Measurements from ENCODE around the gene ZSWIM6.

Gene ZSWIM6

DNA sequence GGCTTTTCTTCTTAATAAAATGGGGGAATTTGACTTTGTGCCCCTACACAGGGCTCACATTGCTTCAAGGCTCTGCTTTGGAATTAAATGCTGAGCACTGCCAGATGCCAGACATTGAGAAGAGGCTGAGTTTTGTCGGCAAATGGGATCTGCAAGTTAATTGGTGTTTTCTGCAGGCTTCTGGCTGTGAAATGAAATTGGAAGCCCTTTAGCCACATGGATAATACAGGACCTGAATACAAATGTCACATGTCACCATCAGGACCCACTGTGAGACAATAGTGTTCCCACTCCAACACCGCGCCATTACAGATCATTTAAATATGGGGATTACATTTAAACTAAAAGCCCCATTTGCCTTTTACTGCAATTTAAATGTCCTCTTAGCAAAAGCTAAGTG is 164.4 kb downstream of the ZSWIM6 start:
- no peak for TF ChIP-seq CTBP1 (IDR thresholded peaks at IDR 0.05; ENCODE audit: borderline replicate concordance)
- no peak for TF ChIP-seq FOXA1 (IDR thresholded peaks at IDR 0.05)
- TF ChIP-seq BHLHE40 (IDR thresholded peaks at IDR 0.05; ENCODE audit: borderline replicate concordance) = no peak
- no peak for TF ChIP-seq HDGF (IDR thresholded peaks at IDR 0.05; ENCODE audit: borderline replicate concordance)
- TF ChIP-seq SUZ12 (IDR thresholded peaks at IDR 0.05) = no peak
- no peak for TF ChIP-seq ZNF384 (IDR thresholded peaks at IDR 0.05)
- no peak for TF ChIP-seq NFRKB (IDR thresholded peaks at IDR 0.05)
- ChIA-PET POLR2A (no interaction called here), CTCF (no interaction called here)
- DNase-seq (ENCODE audit: extremely low spot score) = no peak

DNA sequence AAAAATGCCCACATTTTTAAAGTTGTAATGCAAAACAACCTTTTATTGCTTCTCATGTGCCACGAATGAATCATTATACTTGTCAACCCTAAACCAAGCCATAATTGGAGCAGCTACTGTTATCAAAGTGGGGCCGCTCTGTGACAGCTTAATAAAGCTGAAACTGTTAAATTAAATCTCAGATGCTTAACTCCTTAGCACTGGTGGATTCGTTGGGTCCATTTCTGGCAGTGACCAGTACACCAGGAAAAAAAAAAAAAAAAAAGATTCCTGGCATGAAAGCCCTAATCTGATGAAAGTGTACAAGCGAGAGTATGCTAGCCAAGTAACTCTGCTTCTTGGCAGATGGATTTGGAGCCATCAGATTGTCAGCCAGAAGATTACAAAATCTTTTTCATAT is 164.8 kb downstream of the ZSWIM6 start:
- POLR2A ChIA-PET = no interaction called here
- TF ChIP-seq PKNOX1 (IDR thresholded peaks at IDR 0.05) = peak; percentile 20; the same call in 1 of the 2 replicates
- no peak for TF ChIP-seq SP1 (IDR thresholded peaks at IDR 0.05)
- CTCF ChIA-PET = no interaction called here
- no peak for DNase-seq (ENCODE audit: extremely low spot score)

DNA sequence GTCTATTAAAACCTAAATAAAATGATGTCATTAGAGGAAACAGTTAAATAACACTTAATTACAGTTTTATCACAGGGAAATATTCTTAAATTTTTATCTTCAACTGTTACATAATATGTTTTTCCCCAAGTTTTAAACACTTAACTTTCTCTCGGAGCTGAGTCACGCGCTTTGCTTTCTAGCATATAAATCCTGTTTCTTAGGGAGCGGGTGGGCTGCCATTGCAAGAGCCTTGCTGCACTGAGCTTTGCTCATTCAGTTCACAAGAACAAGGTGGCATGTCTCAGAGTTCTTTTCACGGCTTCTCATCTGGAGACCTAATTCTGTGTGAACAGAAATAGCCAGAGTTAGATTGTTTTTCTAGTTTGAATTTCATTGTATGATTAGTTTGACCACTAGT is 166.1 kb downstream of the ZSWIM6 start:
- POLR2A ChIA-PET = no interaction called here

DNA sequence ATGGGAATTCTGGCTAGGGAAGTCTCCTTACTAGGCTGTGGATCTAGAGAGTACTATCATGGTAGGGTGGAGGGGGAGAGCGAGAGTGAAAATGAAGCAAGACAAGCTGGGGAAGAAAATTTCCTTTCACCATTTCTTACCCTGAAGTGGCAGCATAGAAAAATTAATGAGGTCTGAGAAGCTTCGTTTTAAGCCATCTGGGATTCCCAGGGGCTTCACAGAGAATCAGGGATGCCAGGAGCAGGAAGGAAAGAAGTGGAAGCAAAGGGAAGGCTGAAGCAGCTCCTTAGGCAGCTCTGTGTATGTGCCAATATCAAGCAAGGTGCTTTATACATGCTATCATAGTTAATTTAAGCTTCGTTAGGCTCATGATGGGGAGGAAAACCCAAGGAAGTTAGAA is 169.9 kb downstream of the ZSWIM6 start:
- CTCF ChIA-PET = no interaction called here

More for the DNA sequence above, 166.1 kb downstream of the ZSWIM6 start:
- CTCF ChIA-PET = no interaction called here
- DNase-seq (ENCODE audit: extremely low spot score) = no peak
- TF ChIP-seq BHLHE40 (IDR thresholded peaks at IDR 0.05; ENCODE audit: borderline replicate concordance) (no peak), ARNT (IDR thresholded peaks at IDR 0.05) (no peak), FOXM1 (IDR thresholded peaks at IDR 0.05; ENCODE audit: borderline replicate concordance) (no peak), ELF4 (IDR thresholded peaks at IDR 0.05) (no peak), FOXK2 (IDR thresholded peaks at IDR 0.05) (no peak), TARDBP (IDR thresholded peaks at IDR 0.05) (no peak), SUZ12 (IDR thresholded peaks at IDR 0.05) (no peak), NFRKB (IDR thresholded peaks at IDR 0.05) (no peak), SP1 (IDR thresholded peaks at IDR 0.05) (no peak), HDGF (IDR thresholded peaks at IDR 0.05; ENCODE audit: borderline replicate concordance) (no peak), PKNOX1 (IDR thresholded peaks at IDR 0.05) (no peak), CTBP1 (IDR thresholded peaks at IDR 0.05; ENCODE audit: borderline replicate concordance) (no peak), ZNF384 (IDR thresholded peaks at IDR 0.05) (no peak), L3MBTL2 (conservative IDR thresholded peaks at IDR 0.05) (no peak), FOXA1 (IDR thresholded peaks at IDR 0.05) (no peak)

GRCh38 chr5:61504143-61504770 is 172.2 kb downstream of the ZSWIM6 start:
- TF ChIP-seq TARDBP (IDR thresholded peaks at IDR 0.05) (no peak), SUZ12 (IDR thresholded peaks at IDR 0.05) (no peak), ZNF384 (IDR thresholded peaks at IDR 0.05) (no peak), BHLHE40 (IDR thresholded peaks at IDR 0.05; ENCODE audit: borderline replicate concordance) (no peak), NFRKB (IDR thresholded peaks at IDR 0.05) (no peak), SP1 (IDR thresholded peaks at IDR 0.05) (no peak), ELF4 (IDR thresholded peaks at IDR 0.05) (no peak), L3MBTL2 (conservative IDR thresholded peaks at IDR 0.05) (no peak), FOXM1 (IDR thresholded peaks at IDR 0.05; ENCODE audit: borderline replicate concordance) (no peak), ARNT (IDR thresholded peaks at IDR 0.05) (no peak), FOXA1 (IDR thresholded peaks at IDR 0.05) (no peak), PKNOX1 (IDR thresholded peaks at IDR 0.05) (no peak), HDGF (IDR thresholded peaks at IDR 0.05; ENCODE audit: borderline replicate concordance) (no peak), CTBP1 (IDR thresholded peaks at IDR 0.05; ENCODE audit: borderline replicate concordance) (no peak), FOXK2 (IDR thresholded peaks at IDR 0.05) (no peak), LEF1 (IDR thresholded peaks at IDR 0.05; ENCODE audit: borderline replicate concordance) (no peak)
- CTCF ChIA-PET = no interaction called here
- POLR2A ChIA-PET = no interaction called here
- DNase-seq (ENCODE audit: extremely low spot score) = no peak

More for the DNA sequence above, 169.9 kb downstream of the ZSWIM6 start:
- POLR2A ChIA-PET = no interaction called here
- TF ChIP-seq TARDBP (IDR thresholded peaks at IDR 0.05) (no peak), SUZ12 (IDR thresholded peaks at IDR 0.05) (no peak), FOXM1 (IDR thresholded peaks at IDR 0.05; ENCODE audit: borderline replicate concordance) (no peak), HDGF (IDR thresholded peaks at IDR 0.05; ENCODE audit: borderline replicate concordance) (no peak), ARNT (IDR thresholded peaks at IDR 0.05) (no peak), ELF4 (IDR thresholded peaks at IDR 0.05) (no peak), SP1 (IDR thresholded peaks at IDR 0.05) (no peak), FOXA1 (IDR thresholded peaks at IDR 0.05) (no peak), L3MBTL2 (conservative IDR thresholded peaks at IDR 0.05) (no peak), CTBP1 (IDR thresholded peaks at IDR 0.05; ENCODE audit: borderline replicate concordance) (no peak), FOXK2 (IDR thresholded peaks at IDR 0.05) (no peak), NFRKB (IDR thresholded peaks at IDR 0.05) (no peak), BHLHE40 (IDR thresholded peaks at IDR 0.05; ENCODE audit: borderline replicate concordance) (no peak), PKNOX1 (IDR thresholded peaks at IDR 0.05) (no peak), ZNF384 (IDR thresholded peaks at IDR 0.05) (no peak), LEF1 (IDR thresholded peaks at IDR 0.05; ENCODE audit: borderline replicate concordance) (no peak)
- DNase-seq (ENCODE audit: extremely low spot score) = no peak

DNA sequence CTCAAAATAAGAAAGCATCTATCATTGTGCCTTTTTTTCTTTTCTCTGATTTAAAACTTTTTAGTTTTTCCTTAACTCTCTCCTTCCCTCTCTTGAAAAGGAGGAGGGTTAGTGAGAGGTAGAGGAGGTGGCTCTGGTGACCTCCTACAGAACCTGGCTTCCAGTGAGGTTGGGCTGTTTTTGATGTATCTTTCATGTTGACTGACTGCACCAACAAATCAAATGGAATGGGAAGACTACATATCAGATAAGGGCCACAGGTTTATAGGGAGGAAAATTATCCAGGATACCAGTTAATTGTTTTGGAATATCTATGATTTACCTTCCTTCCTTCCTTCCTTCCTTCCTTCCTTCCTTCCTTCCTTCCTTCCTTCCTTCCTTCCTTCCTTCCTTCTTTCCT is 173.2 kb downstream of the ZSWIM6 start:
- no peak for DNase-seq (ENCODE audit: extremely low spot score)
- ChIA-PET CTCF (no interaction called here), POLR2A (no interaction called here)
- no peak for TF ChIP-seq FOXM1 (IDR thresholded peaks at IDR 0.05; ENCODE audit: borderline replicate concordance)
- no peak for TF ChIP-seq FOXA1 (IDR thresholded peaks at IDR 0.05)
- no peak for TF ChIP-seq ARNT (IDR thresholded peaks at IDR 0.05)
- TF ChIP-seq HDGF (IDR thresholded peaks at IDR 0.05; ENCODE audit: borderline replicate concordance) = no peak
- no peak for TF ChIP-seq LEF1 (IDR thresholded peaks at IDR 0.05; ENCODE audit: borderline replicate concordance)
- no peak for TF ChIP-seq ZNF384 (IDR thresholded peaks at IDR 0.05)
